Bronchial epithelial cell (primary cell): ENCODE measurements around the gene ADPRM. TPM values are rescaled to one million over a fixed set of nuclear protein-coding genes. Genes with fewer than 3 reads are reported as not detected.
A peak's percentile ranks its signal among the peaks of the same experiment; 100 is the strongest.

Experiments used
- DNase-seq: peaks from one replicate; pipeline ENCODE4 v3.0.0-alpha.2; 2010; ENCODE audit warnings: low read depth
- FAIRE-seq: peaks from 2 replicates; lab custom pipeline; 2011; peaks lifted over from hg19 to GRCh38; lab: Jason Lieb, UNC
- H3K27me3 ChIP-seq: 2 replicates; pipeline ENCODE4 v1.5.1; 2011; ENCODE audit warnings: low read length; ENCODE audit not compliant: control insufficient read depth, insufficient read depth
- H3K36me3 ChIP-seq: 2 replicates; pipeline ENCODE4 v1.5.1; 2011; ENCODE audit warnings: low read length; ENCODE audit not compliant: control insufficient read depth, insufficient read depth
- H3K4me3 ChIP-seq: 2 replicates; pipeline ENCODE4 v1.5.1; 2011; ENCODE audit warnings: mild to moderate bottlenecking, low read depth, low read length, control low read depth
- total RNA-seq: library from RNA; depleted of rRNA; stranded (reverse); fragments of >200 nt; gene quantifications from 2 replicates; pipeline ENCODE4 v1.2.1, GENCODE V29; 2014
- TF ChIP-seq, protein P1 (sequence below): IDR thresholded peaks from 2 replicates; pipeline ENCODE4 v1.5.1; 2011; ENCODE audit warnings: mild to moderate bottlenecking, moderate library complexity, low read length, control low read depth, inconsistent platforms; ENCODE audit not compliant: insufficient read depth, severe bottlenecking

The ADPRM gene
- total RNA-seq, 1 donor from 2014 or later: 20.5 TPM

DNA sequence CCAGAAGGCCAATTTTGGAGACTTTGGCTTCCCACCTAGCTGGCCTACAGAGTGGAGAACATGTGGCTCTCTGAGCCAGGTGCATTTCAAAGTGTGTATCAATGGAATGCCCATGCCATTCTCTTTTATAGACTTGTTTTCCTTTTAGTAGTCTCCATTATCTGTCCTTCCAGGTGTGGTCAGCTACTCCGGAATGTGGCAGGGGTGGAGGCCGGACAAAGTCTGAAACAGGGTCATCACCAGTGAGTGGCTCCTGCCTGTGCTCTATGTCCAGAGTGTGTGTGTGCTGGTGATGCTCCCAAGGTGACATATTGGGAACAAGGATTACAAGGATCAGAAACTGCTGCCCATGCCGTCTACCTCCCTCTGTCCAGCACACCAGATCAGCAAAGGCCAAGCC, 36.3 kb downstream of the ADPRM start:
- FAIRE-seq (no peak), DNase-seq (no peak)
- Histone ChIP-seq H3K4me3 (no peak overlapping the region), H3K36me3 (no peaks in the 10 kb centered on the region), H3K27me3 (no peaks in the 10 kb centered on the region)
- TF ChIP-seq, protein P1, sequence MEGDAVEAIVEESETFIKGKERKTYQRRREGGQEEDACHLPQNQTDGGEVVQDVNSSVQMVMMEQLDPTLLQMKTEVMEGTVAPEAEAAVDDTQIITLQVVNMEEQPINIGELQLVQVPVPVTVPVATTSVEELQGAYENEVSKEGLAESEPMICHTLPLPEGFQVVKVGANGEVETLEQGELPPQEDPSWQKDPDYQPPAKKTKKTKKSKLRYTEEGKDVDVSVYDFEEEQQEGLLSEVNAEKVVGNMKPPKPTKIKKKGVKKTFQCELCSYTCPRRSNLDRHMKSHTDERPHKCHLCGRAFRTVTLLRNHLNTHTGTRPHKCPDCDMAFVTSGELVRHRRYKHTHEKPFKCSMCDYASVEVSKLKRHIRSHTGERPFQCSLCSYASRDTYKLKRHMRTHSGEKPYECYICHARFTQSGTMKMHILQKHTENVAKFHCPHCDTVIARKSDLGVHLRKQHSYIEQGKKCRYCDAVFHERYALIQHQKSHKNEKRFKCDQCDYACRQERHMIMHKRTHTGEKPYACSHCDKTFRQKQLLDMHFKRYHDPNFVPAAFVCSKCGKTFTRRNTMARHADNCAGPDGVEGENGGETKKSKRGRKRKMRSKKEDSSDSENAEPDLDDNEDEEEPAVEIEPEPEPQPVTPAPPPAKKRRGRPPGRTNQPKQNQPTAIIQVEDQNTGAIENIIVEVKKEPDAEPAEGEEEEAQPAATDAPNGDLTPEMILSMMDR: no peak

DNA sequence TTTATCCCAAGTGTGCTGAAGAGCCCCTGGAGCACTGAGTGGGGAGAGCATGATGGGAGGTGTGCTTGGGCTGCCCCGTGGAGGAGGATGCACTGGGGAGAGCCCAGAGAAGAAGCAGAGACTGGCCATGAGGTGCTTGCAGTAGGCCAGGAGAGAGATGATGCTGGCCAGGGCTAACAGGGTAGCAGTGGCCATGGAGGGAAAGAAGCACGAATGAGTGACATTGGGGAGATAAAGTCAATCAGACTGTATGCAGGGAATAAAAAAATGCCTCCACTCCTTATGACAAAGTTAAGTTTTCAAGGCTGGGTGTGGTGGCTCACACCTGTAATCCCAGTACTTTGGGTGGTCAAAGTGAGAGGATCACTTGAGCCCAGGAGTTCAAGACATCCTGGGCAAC, 37.9 kb downstream of the ADPRM start:
- TF ChIP-seq, protein P1: no peak
- H3K4me3 ChIP-seq: no peak overlapping the region
- FAIRE-seq: no peak
- no peaks in the 10 kb centered on the region for H3K27me3 ChIP-seq
- no peak for DNase-seq
- H3K36me3 ChIP-seq: no peaks in the 10 kb centered on the region

GRCh38 chr17:10735821-10736220, 38.4 kb downstream of the ADPRM start:
- no peak overlapping the region for H3K4me3 ChIP-seq
- H3K27me3 ChIP-seq: no peaks in the 10 kb centered on the region
- TF ChIP-seq, protein P1: no peak
- FAIRE-seq: no peak
- DNase-seq: no peak
- H3K36me3 ChIP-seq: no peaks in the 10 kb centered on the region

- TF ChIP-seq, protein P1: peak; percentile 83
- DNase-seq: peak; percentile 55
- H3K27me3 ChIP-seq: no peaks in the 10 kb centered on the region
- H3K4me3 ChIP-seq: no peak overlapping the region
- H3K36me3 ChIP-seq: no peaks in the 10 kb centered on the region
- FAIRE-seq: no peak
Observed at GRCh38 chr17:10737168-10737622, 39.8 kb downstream of the ADPRM start.

GRCh38 chr17:10737736-10738135, 40.3 kb downstream of the ADPRM start:
- TF ChIP-seq, protein P1: no peak
- Histone ChIP-seq H3K4me3 (no peak overlapping the region), H3K36me3 (no peaks in the 10 kb centered on the region), H3K27me3 (no peaks in the 10 kb centered on the region)
- FAIRE-seq: no peak
- DNase-seq: no peak
